Right lobe of liver (tissue), 6 donors: ENCODE results near the gene ARHGAP15. TPM values are rescaled to one million over a fixed set of nuclear protein-coding genes. Genes with fewer than 3 reads are reported as not detected.

ENCODE experiments used
- ATAC-seq, 4 donors: fragments of 200-7000 bp; cut with Tn5 transposase; one replicate each; pipeline ENCODE4 v1.9.1; 2020; ENCODE audit warnings: mild to moderate bottlenecking in 4 of 4, moderate library complexity in 4 of 4
- DNase-seq, 3 donors: peaks; one replicate each; pipeline ENCODE4 v3.0.0-alpha.2; 2020
- H3K27ac ChIP-seq, 3 donors: fragments of 200-600 bp; one replicate each; pipeline ENCODE4 v1.8.0; 2022
- H3K27me3 ChIP-seq, 2 donors: fragments of 200-600 bp; one replicate each; pipeline ENCODE4 v1.8.0; 2022
- H3K36me3 ChIP-seq, 4 donors: fragments of 200-600 bp; sonication (generic) in 1 of 4; one replicate each; pipeline versions ENCODE4 v1.5.1 to v1.8.0; 2017 to 2022; ENCODE audit warnings: control low read depth in 1 of 4
- H3K4me1 ChIP-seq, 4 donors: fragments of 200-600 bp; sonication (generic) in 1 of 4; one replicate each; pipeline versions ENCODE4 v1.5.1 to v1.8.0; 2017 to 2022; ENCODE audit warnings: control low read depth in 1 of 4
- H3K4me3 ChIP-seq, 3 donors: fragments of 200-600 bp; one replicate each; pipeline ENCODE4 v1.8.0; 2022
- H3K9me3 ChIP-seq, 4 donors: fragments of 200-600 bp; sonication (generic) in 1 of 4; one replicate each; pipeline versions ENCODE4 v1.5.1 to v1.8.0; 2017 to 2022; ENCODE audit warnings: control low read depth in 1 of 4
- POLR2A ChIP-seq: fragments of 450-650 bp; IDR thresholded peaks from one replicate; pipeline ENCODE4 v1.6.1; 2017; ENCODE audit warnings: antibody characterized with exemption, mild to moderate bottlenecking
- WGBS: methylation state at CpG from one replicate; pipeline ENCODE4 v1.1.6; 2018; ENCODE audit warnings: low coverage, low lambda C conversion rate; ENCODE audit not compliant: insufficient coverage; ENCODE audit errors: missing lambda C conversion rate; 5-methylcytosine and 5-hydroxymethylcytosine counted together
- intact Hi-C, 2 donors: fragments of 100-400 bp; cut with DNase I; formaldehyde crosslinking; loops; one replicate each; pipeline versions ENCODE4 v1.11.2 to v1.14.1; 2022
- long read RNA-seq: library from polyadenylated mRNA; unstranded; transcript quantifications from one replicate; pipeline ENCODE4 v2.0.0, GENCODE V29; 2019
- total RNA-seq, 6 experiments: library from RNA; depleted of rRNA in 2 of 6; stranded (reverse); fragments of >200 nt in 2 of 6; fragmentation: NEBNext Ultra II Directional in 3 of 6; extraction: Animal tissue kit (Norgen Biotek cat#: 25700) in 3 of 6; gene quantifications; one replicate each; pipeline versions ENCODE4 v1.1.0 to v1.2.4, GENCODE V29; 2016 to 2023
- TF ChIP-seq, protein P1 (sequence below), 4 donors: fragments of 200-600 bp in 3 of 4; fragments of 450-650 bp in 1 of 4; IDR thresholded peaks; one replicate each; pipeline versions ENCODE4 v1.5.1 to v1.8.0; 2016 to 2022; ENCODE audit warnings: antibody characterized with exemption in 4 of 4, mild to moderate bottlenecking in 2 of 4
- donor health status: DM: no; HTN: yes; CAD: no.
- donor health status: DM: no; HTN: no; CAD: no.
- donor health status: DM: no; HTN: no; CAD: no.
- donor health status: DM: no; HTN: yes; CAD: no.
- donor health status: DM: no; HTN: yes; CAD: no.

The ARHGAP15 gene
- 1 to 10 TPM; 3.3 to 8.2 (median 6.6) TPM for total RNA-seq
- long read RNA-seq, partial matches to known transcripts, result 0 of 2 reads
- long read RNA-seq, other reads (novel, unspliced or antisense), result 2 of 2 reads

DNA sequence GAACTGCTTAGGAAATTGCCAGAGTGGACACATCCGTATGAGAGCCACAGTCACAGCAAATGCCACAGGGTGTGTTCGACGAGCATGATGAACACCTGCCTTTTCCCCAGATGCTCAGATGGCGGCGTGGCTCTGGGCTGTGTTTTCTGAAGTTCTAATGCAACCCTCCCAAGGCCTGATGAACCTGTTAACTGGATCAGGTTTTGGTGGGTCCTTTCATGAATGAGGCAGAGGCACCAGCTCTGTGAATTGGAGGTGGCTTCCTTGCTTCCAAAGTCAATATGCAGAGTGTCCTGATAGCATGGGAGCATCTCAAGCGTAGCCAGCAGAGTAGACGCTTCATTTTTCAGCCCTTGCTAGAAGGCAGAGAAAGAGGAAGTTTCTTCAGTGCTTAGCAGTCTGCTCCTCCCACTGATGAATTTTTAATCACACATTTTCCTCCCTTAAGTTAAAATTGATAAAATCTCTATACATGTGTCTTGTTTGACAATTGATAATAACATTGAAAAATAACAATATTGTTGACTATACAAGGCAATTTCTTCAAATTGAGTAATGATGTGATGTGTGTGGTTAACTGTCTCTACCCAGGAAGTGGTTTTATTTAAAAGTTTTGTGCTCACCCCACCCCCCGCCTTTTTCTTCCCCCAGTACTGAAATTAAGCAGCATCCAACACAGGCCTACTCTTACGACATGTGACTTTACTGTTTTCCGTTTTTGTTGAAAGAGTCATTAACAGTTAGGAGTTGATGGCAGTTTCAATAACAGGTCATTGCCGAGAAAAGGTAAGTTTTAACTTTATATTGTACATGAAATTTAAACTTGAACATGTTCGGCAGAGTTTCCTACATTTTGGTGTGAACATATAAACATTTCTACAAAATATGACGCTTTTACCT is at the start of gene ARHGAP15:
Gene ARHGAP15 (plus strand): TSS at position 739 of the 900 bp plus-strand sequence.
- WGBS, result 48% methylated on average over 13 of the region's 13 CpGs
- H3K4me3 ChIP-seq, result peak within 1 kb of the TSS in 1 of 3 donors; percentile 22
- ATAC-seq, result peak; percentile 60 to 81 (median 66)

DNA sequence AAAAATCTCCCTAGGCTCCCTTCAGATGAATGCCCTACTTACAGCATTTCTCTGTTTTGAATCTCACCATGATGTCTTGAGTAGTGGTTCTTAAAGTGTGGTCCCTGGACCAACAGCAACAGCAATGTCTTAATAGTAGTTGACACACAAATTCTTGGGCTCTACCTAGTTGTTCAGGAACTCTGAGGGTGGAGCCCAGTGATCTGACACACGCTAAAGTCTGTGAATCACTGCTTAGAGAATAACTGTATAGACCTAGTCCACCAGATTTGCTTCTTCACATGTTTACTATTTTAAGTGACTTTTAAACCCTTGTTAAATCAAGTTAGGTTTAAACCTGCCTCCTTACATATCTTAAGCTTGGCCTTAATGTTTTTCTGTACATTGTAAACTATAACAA is 47.6 kb upstream of the ARHGAP15 start:
- no peak for ATAC-seq
- Histone ChIP-seq H3K4me3 (no peak overlapping the region), H3K36me3 (no peaks in the 10 kb centered on the region), H3K27ac (no peak overlapping the region), H3K4me1 (no peaks in the 10 kb centered on the region), H3K9me3 (no peaks in the 10 kb centered on the region), H3K27me3 (no peaks in the 10 kb centered on the region)
- TF ChIP-seq, protein P1, sequence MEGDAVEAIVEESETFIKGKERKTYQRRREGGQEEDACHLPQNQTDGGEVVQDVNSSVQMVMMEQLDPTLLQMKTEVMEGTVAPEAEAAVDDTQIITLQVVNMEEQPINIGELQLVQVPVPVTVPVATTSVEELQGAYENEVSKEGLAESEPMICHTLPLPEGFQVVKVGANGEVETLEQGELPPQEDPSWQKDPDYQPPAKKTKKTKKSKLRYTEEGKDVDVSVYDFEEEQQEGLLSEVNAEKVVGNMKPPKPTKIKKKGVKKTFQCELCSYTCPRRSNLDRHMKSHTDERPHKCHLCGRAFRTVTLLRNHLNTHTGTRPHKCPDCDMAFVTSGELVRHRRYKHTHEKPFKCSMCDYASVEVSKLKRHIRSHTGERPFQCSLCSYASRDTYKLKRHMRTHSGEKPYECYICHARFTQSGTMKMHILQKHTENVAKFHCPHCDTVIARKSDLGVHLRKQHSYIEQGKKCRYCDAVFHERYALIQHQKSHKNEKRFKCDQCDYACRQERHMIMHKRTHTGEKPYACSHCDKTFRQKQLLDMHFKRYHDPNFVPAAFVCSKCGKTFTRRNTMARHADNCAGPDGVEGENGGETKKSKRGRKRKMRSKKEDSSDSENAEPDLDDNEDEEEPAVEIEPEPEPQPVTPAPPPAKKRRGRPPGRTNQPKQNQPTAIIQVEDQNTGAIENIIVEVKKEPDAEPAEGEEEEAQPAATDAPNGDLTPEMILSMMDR (IDR thresholded peaks at IDR 0.05), result no peak
- no peak for TF ChIP-seq POLR2A
- intact Hi-C loops, result no loop called here
- WGBS, result 57% methylated on average over 1 of the region's 1 CpG
- no peak for DNase-seq

More for the DNA sequence above, at the start of gene ARHGAP15:
- Histone ChIP-seq H3K27ac (peak within 1 kb of the TSS in 2 of 3 donors; percentile 22 to 37), H3K9me3 (no peaks in the 10 kb centered on the region), H3K36me3 (no peaks in the 10 kb centered on the region), H3K27me3 (no peaks in the 10 kb centered on the region), H3K4me1 (no peaks in the 10 kb centered on the region)
- peak in 2 of 3 donors; percentile 28 to 44 for DNase-seq
- TF ChIP-seq, protein P1 (IDR thresholded peaks at IDR 0.05), result no peak
- TF ChIP-seq POLR2A, result no peak
- intact Hi-C loops, result loop anchor here in 1 of 2 donors (10.0 kb wide), 1 partner anchor 106 kb away; no protein-coding TSS in a partner anchor

DNA sequence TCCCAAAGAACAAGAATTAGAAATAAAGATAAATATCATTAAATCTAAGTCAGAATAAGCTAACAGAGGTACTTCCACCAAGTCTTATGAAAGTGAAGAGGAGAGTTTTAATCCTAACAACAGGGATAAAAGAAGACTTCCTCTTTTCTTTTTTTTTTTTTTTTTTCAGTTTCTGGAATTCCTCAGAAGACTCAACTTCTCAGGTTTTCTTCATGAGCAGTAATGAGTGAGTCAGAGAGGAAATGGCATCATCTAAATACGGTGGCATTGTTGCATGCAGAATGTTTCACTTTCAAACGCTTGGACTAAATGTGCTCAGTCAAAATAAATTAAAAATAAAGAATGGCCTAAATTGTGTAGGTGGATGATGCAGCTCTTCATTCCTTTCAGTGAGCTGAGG is 45.6 kb upstream of the ARHGAP15 start:
- intact Hi-C loops, result no loop called here
- Histone ChIP-seq H3K27me3 (no peaks in the 10 kb centered on the region), H3K9me3 (no peaks in the 10 kb centered on the region), H3K4me3 (no peak overlapping the region), H3K36me3 (no peaks in the 10 kb centered on the region), H3K4me1 (no peaks in the 10 kb centered on the region), H3K27ac (no peak overlapping the region)
- ATAC-seq, result peak in 1 of 4 donors; percentile 50
- TF ChIP-seq, protein P1 (IDR thresholded peaks at IDR 0.05), result no peak
- no peak for TF ChIP-seq POLR2A
- 8% methylated on average over 2 of the region's 2 CpGs for WGBS
- DNase-seq, result no peak

DNA sequence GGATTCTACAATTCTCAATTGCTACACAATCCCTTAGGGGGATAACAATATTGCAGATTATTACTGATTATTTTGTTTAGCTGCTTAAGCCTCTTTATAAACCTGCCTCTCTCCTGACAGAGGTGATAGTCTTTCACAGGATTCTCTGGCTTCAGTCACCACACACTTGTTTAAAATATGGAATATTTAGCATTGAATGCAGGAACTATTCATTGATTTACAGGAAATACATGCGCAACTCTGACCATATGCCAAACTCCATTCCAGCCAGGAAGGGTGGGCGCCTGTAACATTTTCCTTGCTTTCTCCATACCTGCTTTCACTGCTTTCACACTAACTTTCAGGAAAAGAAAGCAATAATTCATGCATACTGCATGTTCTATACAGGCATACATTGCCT is 44.8 kb upstream of the ARHGAP15 start:
- no peak for TF ChIP-seq POLR2A
- TF ChIP-seq, protein P1 (IDR thresholded peaks at IDR 0.05), result no peak
- 77% methylated on average over 2 of the region's 2 CpGs for WGBS

More for the DNA sequence above, 44.8 kb upstream of the ARHGAP15 start:
- no peaks in the 10 kb centered on the region for H3K4me1 ChIP-seq
- H3K4me3 ChIP-seq, result no peak overlapping the region
- ATAC-seq (no peak), DNase-seq (no peak)
- no peaks in the 10 kb centered on the region for H3K36me3 ChIP-seq
- intact Hi-C loops, result no loop called here
- no peak overlapping the region for H3K27ac ChIP-seq
- no peaks in the 10 kb centered on the region for H3K27me3 ChIP-seq
- H3K9me3 ChIP-seq, result no peaks in the 10 kb centered on the region
